ENCODE results near the gene ASRGL1. TPM values are rescaled to one million over a fixed set of nuclear protein-coding genes. Genes with fewer than 3 reads are reported as not detected.

Gene ASRGL1
- total and polyA plus RNA-seq, 2 donors (not counting 1 experiment from before 2014, with no cell fraction given), result 0.49 to 1.3 TPM

- Histone ChIP-seq H3K9ac (ENCODE audit: low read length) (no peak overlapping the region), H3K9me3 (ENCODE audit: control extremely low read depth in 1 of 3, control insufficient read depth in 2 of 3, insufficient read depth in 1 of 3, low read length in 2 of 3) (no peaks in the 10 kb centered on the region), H3K4me1 (ENCODE audit: control insufficient read depth in 2 of 2, insufficient read depth in 2 of 2, low read length in 2 of 2) (peaks cover 0 to 3% of the 10 kb centered on the region in 2 donors), H2AFZ (ENCODE audit: insufficient read depth, low read depth, low read length, poor library complexity, severe bottlenecking) (no peak overlapping the region), H3K27ac (ENCODE audit: low read length in 2 of 2) (no peak overlapping the region), H3K27me3 (replicated peaks in 1 of 4; ENCODE audit: control extremely low read depth in 1 of 4, control insufficient read depth in 3 of 4, insufficient read depth in 4 of 4, low read length in 3 of 4) (no peaks in the 10 kb centered on the region), H3K36me3 (replicated peaks in 1 of 2; ENCODE audit: control extremely low read depth in 1 of 2, control insufficient read depth in 1 of 2, extremely low read depth in 1 of 2, insufficient read depth in 2 of 2, low read length in 1 of 2) (no peaks in the 10 kb centered on the region), H3K4me2 (replicated peaks; ENCODE audit: low read depth, low read length, poor library complexity, severe bottlenecking) (no peak overlapping the region), H3K79me2 (ENCODE audit: control insufficient read depth, insufficient read depth, low read length) (peaks cover 4% of the 10 kb centered on the region), H3K4me3 (ENCODE audit: control extremely low read depth in 1 of 5, extremely low read depth in 1 of 5, insufficient read depth in 1 of 5, low read depth in 2 of 5, low read length in 4 of 5) (no peak overlapping the region), H4K20me1 (ENCODE audit: control insufficient read depth, insufficient read depth, low read length, poor library complexity, severe bottlenecking) (no peaks in the 10 kb centered on the region)
- ATAC-seq (ENCODE audit: low read depth), result no peak
- Mint-ChIP-seq H3K27me3 (no peaks in the 10 kb centered on the region), H3K27ac (no peak overlapping the region), H3K9me3 (ENCODE audit: insufficient read depth) (no peaks in the 10 kb centered on the region), H3K4me3 (no peak overlapping the region), H3K4me1 (peaks cover 11% of the 10 kb centered on the region)
- intact Hi-C loops (cut with micrococcal nuclease), result no loop called here
- no peak for TF ChIP-seq EZH2 (IDR thresholded peaks at IDR 0.05; ENCODE audit: borderline replicate concordance, insufficient read depth, low read depth, low read length, poor library complexity, severe bottlenecking)
- TF ChIP-seq, protein P1, sequence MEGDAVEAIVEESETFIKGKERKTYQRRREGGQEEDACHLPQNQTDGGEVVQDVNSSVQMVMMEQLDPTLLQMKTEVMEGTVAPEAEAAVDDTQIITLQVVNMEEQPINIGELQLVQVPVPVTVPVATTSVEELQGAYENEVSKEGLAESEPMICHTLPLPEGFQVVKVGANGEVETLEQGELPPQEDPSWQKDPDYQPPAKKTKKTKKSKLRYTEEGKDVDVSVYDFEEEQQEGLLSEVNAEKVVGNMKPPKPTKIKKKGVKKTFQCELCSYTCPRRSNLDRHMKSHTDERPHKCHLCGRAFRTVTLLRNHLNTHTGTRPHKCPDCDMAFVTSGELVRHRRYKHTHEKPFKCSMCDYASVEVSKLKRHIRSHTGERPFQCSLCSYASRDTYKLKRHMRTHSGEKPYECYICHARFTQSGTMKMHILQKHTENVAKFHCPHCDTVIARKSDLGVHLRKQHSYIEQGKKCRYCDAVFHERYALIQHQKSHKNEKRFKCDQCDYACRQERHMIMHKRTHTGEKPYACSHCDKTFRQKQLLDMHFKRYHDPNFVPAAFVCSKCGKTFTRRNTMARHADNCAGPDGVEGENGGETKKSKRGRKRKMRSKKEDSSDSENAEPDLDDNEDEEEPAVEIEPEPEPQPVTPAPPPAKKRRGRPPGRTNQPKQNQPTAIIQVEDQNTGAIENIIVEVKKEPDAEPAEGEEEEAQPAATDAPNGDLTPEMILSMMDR (IDR thresholded peaks at IDR 0.05), result no peak
- WGBS (ENCODE audit: insufficient coverage), result no CpG with 5 or more reads among the region's 1 CpG
- POLR2A ChIA-PET, result no interaction called here
- CTCF ChIA-PET, result interaction anchor here (1.3 to 1.6 kb wide), 2 partner anchors 29 to 33 kb away, joined by 4 to 5 read pairs; no protein-coding TSS in a partner anchor
- no peak for DNase-seq
Observed at GRCh38 chr11:62344210-62344609, 7.0 kb downstream of the ASRGL1 start.

GRCh38 chr11:62345861-62346260, 8.6 kb downstream of the ASRGL1 start:
- H3K36me3 ChIP-seq (replicated peaks in 1 of 2; ENCODE audit: control extremely low read depth in 1 of 2, control insufficient read depth in 1 of 2, extremely low read depth in 1 of 2, insufficient read depth in 2 of 2, low read length in 1 of 2), result no peaks in the 10 kb centered on the region
- H3K9ac ChIP-seq (ENCODE audit: low read length), result no peak overlapping the region
- no peak overlapping the region for H3K27ac Mint-ChIP-seq
- H3K4me3 ChIP-seq (ENCODE audit: control extremely low read depth in 1 of 5, extremely low read depth in 1 of 5, insufficient read depth in 1 of 5, low read depth in 2 of 5, low read length in 4 of 5), result no peak overlapping the region
- no peaks in the 10 kb centered on the region for H3K9me3 Mint-ChIP-seq (ENCODE audit: insufficient read depth)
- no peak for TF ChIP-seq EZH2 (IDR thresholded peaks at IDR 0.05; ENCODE audit: borderline replicate concordance, insufficient read depth, low read depth, low read length, poor library complexity, severe bottlenecking)
- H3K9me3 ChIP-seq (ENCODE audit: control extremely low read depth in 1 of 3, control insufficient read depth in 2 of 3, insufficient read depth in 1 of 3, low read length in 2 of 3), result no peaks in the 10 kb centered on the region
- no peaks in the 10 kb centered on the region for H3K27me3 Mint-ChIP-seq
- H2AFZ ChIP-seq (ENCODE audit: insufficient read depth, low read depth, low read length, poor library complexity, severe bottlenecking), result no peak overlapping the region
- H3K4me1 ChIP-seq (ENCODE audit: control insufficient read depth in 2 of 2, insufficient read depth in 2 of 2, low read length in 2 of 2), result no peaks in the 10 kb centered on the region
- H4K20me1 ChIP-seq (ENCODE audit: control insufficient read depth, insufficient read depth, low read length, poor library complexity, severe bottlenecking), result no peaks in the 10 kb centered on the region
- ChIA-PET POLR2A (no interaction called here), CTCF (interaction anchor here (0.9 to 1.4 kb wide), 2 partner anchors 8 to 40 kb away, joined by 3 read pairs; partner anchors contain the start of gene ASRGL1)
- no peak for DNase-seq
- WGBS (ENCODE audit: insufficient coverage), result 100% methylated on average over 4 of the region's 6 CpGs
- ATAC-seq (ENCODE audit: low read depth), result no peak
- no peak overlapping the region for H3K4me3 Mint-ChIP-seq
- H3K4me1 Mint-ChIP-seq, result peaks cover 7% of the 10 kb centered on the region
- no peaks in the 10 kb centered on the region for H3K27me3 ChIP-seq (replicated peaks in 1 of 4; ENCODE audit: control extremely low read depth in 1 of 4, control insufficient read depth in 3 of 4, insufficient read depth in 4 of 4, low read length in 3 of 4)
- H3K4me2 ChIP-seq (replicated peaks; ENCODE audit: low read depth, low read length, poor library complexity, severe bottlenecking), result no peak overlapping the region
- intact Hi-C loops (cut with micrococcal nuclease), result no loop called here
- H3K79me2 ChIP-seq (ENCODE audit: control insufficient read depth, insufficient read depth, low read length), result peaks cover 4% of the 10 kb centered on the region
- H3K27ac ChIP-seq (ENCODE audit: low read length in 2 of 2), result no peak overlapping the region
